ENCODE measurements around the gene DPH5.

GRCh38 chr1:100976936-100977335, 48.6 kb downstream of the DPH5 start:
- TF ChIP-seq CTCF (IDR thresholded peaks at IDR 0.05), result no peak
- TF ChIP-seq POLR2A (IDR thresholded peaks at IDR 0.05), result no peak

All from right lobe of liver (tissue), 4 donors.